H9 (cell line): ENCODE results near the gene RCAN2. TPM values are rescaled to one million over a fixed set of nuclear protein-coding genes. Genes with fewer than 3 reads are reported as not detected.

ENCODE experiments used
- DNase-seq: peaks from one replicate; pipeline ENCODE4 v3.0.0-alpha.2; 2017
- H2AFZ ChIP-seq: one replicate; pipeline ENCODE4 v1.6.1; 2013; ENCODE audit warnings: mild to moderate bottlenecking, low read length, control low read depth, moderate library complexity
- H2AK5ac ChIP-seq: 2 replicates; pipeline ENCODE4 v1.6.1; 2013; ENCODE audit warnings: low read length, control low read depth, mixed read lengths; ENCODE audit not compliant: insufficient read length
- H2BK120ac ChIP-seq: one replicate; pipeline ENCODE4 v1.6.1; 2013; ENCODE audit warnings: low read depth, mild to moderate bottlenecking, low read length, control low read depth, inconsistent platforms; ENCODE audit not compliant: poor library complexity, severe bottlenecking
- H2BK12ac ChIP-seq: 2 replicates; pipeline ENCODE4 v1.6.1; 2013; ENCODE audit warnings: low read length, control low read depth, mixed read lengths, low read depth; ENCODE audit not compliant: insufficient read length
- H2BK15ac ChIP-seq: 2 replicates; pipeline ENCODE4 v1.6.1; 2013; ENCODE audit warnings: low read depth, low read length, control low read depth
- H2BK20ac ChIP-seq: one replicate; pipeline ENCODE4 v1.6.1; 2013; ENCODE audit warnings: low read depth, mild to moderate bottlenecking, low read length, control low read depth, inconsistent platforms; ENCODE audit not compliant: poor library complexity, severe bottlenecking
- H2BK5ac ChIP-seq: 2 replicates; pipeline ENCODE4 v1.6.1; 2013; ENCODE audit warnings: low read length, control low read depth, mixed read lengths; ENCODE audit not compliant: insufficient read length
- H3K14ac ChIP-seq: 2 replicates; pipeline ENCODE4 v1.6.1; 2013; ENCODE audit warnings: low read length, control low read depth; ENCODE audit not compliant: insufficient read depth
- H3K18ac ChIP-seq: 2 replicates; pipeline ENCODE4 v1.6.1; 2013; ENCODE audit warnings: low read depth, mild to moderate bottlenecking, mixed read lengths, low read length, control low read depth; ENCODE audit not compliant: insufficient read length
- H3K23ac ChIP-seq: 2 replicates; pipeline ENCODE4 v1.6.1; 2013; ENCODE audit warnings: low read length, control low read depth, mixed read lengths, low read depth; ENCODE audit not compliant: insufficient read length
- H3K23me2 ChIP-seq: 2 replicates; pipeline ENCODE4 v1.6.1; 2013; ENCODE audit warnings: low read depth, mild to moderate bottlenecking, mixed read lengths, low read length, control low read depth; ENCODE audit not compliant: insufficient read length, poor library complexity, severe bottlenecking
- H3K27ac ChIP-seq: 2 replicates; pipeline ENCODE4 v1.5.1; 2013; ENCODE audit warnings: low read length, control low read depth, mixed read lengths, low read depth; ENCODE audit not compliant: insufficient read length
- H3K27me3 ChIP-seq: 2 replicates; pipeline ENCODE4 v1.6.1; 2013; ENCODE audit warnings: low read length, control low read depth, inconsistent platforms; ENCODE audit not compliant: insufficient read depth
- H3K4ac ChIP-seq: 2 replicates; pipeline ENCODE4 v1.6.1; 2013; ENCODE audit warnings: low read depth, mild to moderate bottlenecking, control low read depth, inconsistent platforms, low read length, moderate library complexity
- H3K4me1 ChIP-seq: 2 replicates; pipeline ENCODE4 v1.6.1; 2013; ENCODE audit warnings: low read length, control low read depth, inconsistent platforms; ENCODE audit not compliant: insufficient read depth
- H3K4me2 ChIP-seq: 2 replicates; pipeline ENCODE4 v1.6.1; 2013; ENCODE audit warnings: low read length, control low read depth, mixed read lengths; ENCODE audit not compliant: insufficient read length, insufficient read depth
- H3K56ac ChIP-seq: 2 replicates; pipeline ENCODE4 v1.6.1; 2013; ENCODE audit warnings: low read depth, mild to moderate bottlenecking, mixed read lengths, low read length, control low read depth; ENCODE audit not compliant: insufficient read length
- H3K79me1 ChIP-seq: 2 replicates; pipeline ENCODE4 v1.6.1; 2013; ENCODE audit warnings: low read depth, mild to moderate bottlenecking, moderate library complexity, low read length, control low read depth, inconsistent platforms; ENCODE audit not compliant: insufficient read depth, poor library complexity, severe bottlenecking
- H3K79me2 ChIP-seq: 2 replicates; pipeline ENCODE4 v1.6.1; 2013; ENCODE audit warnings: low read length, control low read depth, inconsistent platforms; ENCODE audit not compliant: insufficient read depth
- H3K9ac ChIP-seq: 2 replicates; pipeline ENCODE4 v1.6.1; 2013; ENCODE audit warnings: low read length, control low read depth, mixed read lengths; ENCODE audit not compliant: insufficient read length; ENCODE audit errors: extremely low read depth
- H3K9me3 ChIP-seq: one replicate; pipeline ENCODE4 v1.6.1; 2013; ENCODE audit warnings: low read depth, low read length, inconsistent platforms; ENCODE audit not compliant: control insufficient read depth
- H3T11ph ChIP-seq: one replicate; pipeline ENCODE4 v1.6.1; 2013; ENCODE audit warnings: mild to moderate bottlenecking, low read length, control low read depth, inconsistent platforms
- H4K20me1 ChIP-seq: one replicate; pipeline ENCODE4 v1.6.1; 2013; ENCODE audit not compliant: control insufficient read depth, insufficient read length, insufficient read depth
- H4K5ac ChIP-seq: 2 replicates; pipeline ENCODE4 v1.6.1; 2013; ENCODE audit warnings: low read depth, mild to moderate bottlenecking, mixed read lengths, low read length, control low read depth; ENCODE audit not compliant: insufficient read length
- H4K8ac ChIP-seq: replicated peaks from 2 replicates; pipeline ENCODE4 v1.6.1; 2013; ENCODE audit warnings: low read length, control low read depth, mixed read lengths, low read depth; ENCODE audit not compliant: insufficient read length
- H4K91ac ChIP-seq: 2 replicates; pipeline ENCODE4 v1.6.1; 2013; ENCODE audit warnings: low read depth, mild to moderate bottlenecking, moderate library complexity, mixed read lengths, low read length, control low read depth; ENCODE audit not compliant: insufficient read length
- H3K27ac Mint-ChIP-seq, 3 experiments: 2 replicates in 2 of 3; 3 replicates in 1 of 3; pipeline ENCODE4 v1.8.0; 2020 to 2021; ENCODE audit warnings: mixed read lengths in 3 of 3, mild to moderate bottlenecking in 1 of 3, moderate library complexity in 1 of 3
- H3K27me3 Mint-ChIP-seq: 2 replicates; pipeline ENCODE4 v1.8.0; 2021; ENCODE audit warnings: low read depth, mild to moderate bottlenecking, moderate library complexity, mixed read lengths
- H3K36me3 Mint-ChIP-seq, 3 experiments: 2 replicates in 2 of 3; 3 replicates in 1 of 3; pipeline ENCODE4 v1.8.0; 2020 to 2021; ENCODE audit warnings: low read depth in 3 of 3, mixed read lengths in 3 of 3; ENCODE audit not compliant: insufficient read depth in 1 of 3
- H3K4me1 Mint-ChIP-seq, 2 experiments: 2 replicates each; pipeline ENCODE4 v1.8.0; 2020; ENCODE audit warnings: mixed read lengths in 2 of 2
- H3K4me3 Mint-ChIP-seq, 2 experiments: 2 replicates in 1 of 2; 3 replicates in 1 of 2; pipeline ENCODE4 v1.8.0; 2020 to 2021; ENCODE audit warnings: mild to moderate bottlenecking in 2 of 2, mixed read lengths in 2 of 2, moderate library complexity in 1 of 2
- H3K9me3 Mint-ChIP-seq, 2 experiments: 2 replicates in 1 of 2; 3 replicates in 1 of 2; pipeline ENCODE4 v1.8.0; 2020; ENCODE audit warnings: mild to moderate bottlenecking in 2 of 2, mixed read lengths in 2 of 2, moderate library complexity in 1 of 2
- WGBS: extraction: QIAGEN DNeasy Blood & Tissue Kit; methylation state at CpG from one replicate; pipeline ENCODE4 v1.1.7; 2013; ENCODE audit warnings: missing lambda C conversion rate, low lambda C conversion rate, mixed read lengths; ENCODE audit not compliant: insufficient read length; ENCODE audit errors: extremely low coverage; 5-methylcytosine and 5-hydroxymethylcytosine counted together
- total RNA-seq: library from RNA; stranded (reverse); gene quantifications from 2 replicates; pipeline ENCODE4 v1.2.1, GENCODE V29; 2021
- TF ChIP-seq, protein P1 (sequence below): fragments of 200-600 bp; sonication (generic); conservative IDR thresholded peaks from 3 replicates; pipeline ENCODE4 v1.8.0; 2021; ENCODE audit warnings: antibody characterized with exemption, mild to moderate bottlenecking

RCAN2 gene
- total RNA-seq, 1 experiment from 2014 or later: 3.0 TPM

GRCh38 chr6:46381057-46381456, 110.2 kb downstream of the RCAN2 start:
- Histone ChIP-seq H2BK20ac (no peak overlapping the region), H3K23ac (no peak overlapping the region), H3K27ac (no peak overlapping the region), H3K79me1 (no peaks in the 10 kb centered on the region), H2BK15ac (no peak overlapping the region), H2BK12ac (no peak overlapping the region), H3K9me3 (no peaks in the 10 kb centered on the region), H3K27me3 (no peaks in the 10 kb centered on the region), H3K9ac (no peak overlapping the region), H2BK5ac (no peak overlapping the region), H3K79me2 (no peaks in the 10 kb centered on the region), H2AK5ac (no peak overlapping the region), H3T11ph (no peak overlapping the region), H3K18ac (no peak overlapping the region), H2AFZ (no peak overlapping the region), H3K4ac (no peak overlapping the region), H4K5ac (no peak overlapping the region), H3K14ac (no peak overlapping the region), H3K4me2 (no peak overlapping the region), H3K56ac (no peak overlapping the region), H4K91ac (no peak overlapping the region), H4K20me1 (no peaks in the 10 kb centered on the region), H3K4me1 (peaks cover 5% of the 10 kb centered on the region; the same call in 1 of the 2 replicates), H3K23me2 (no peaks in the 10 kb centered on the region), H2BK120ac (no peak overlapping the region), H4K8ac (no peak overlapping the region)
- Mint-ChIP-seq H3K9me3 (peaks cover 0 to 2% of the 10 kb centered on the region in 2 experiments; a peak in 2 of 5 replicates), H3K4me1 (peaks cover 15 to 17% of the 10 kb centered on the region in 2 experiments), H3K4me3 (no peak overlapping the region), H3K27me3 (no peaks in the 10 kb centered on the region), H3K27ac (no peak overlapping the region), H3K36me3 (no peaks in the 10 kb centered on the region)
- no peak for DNase-seq
- TF ChIP-seq, protein P1, sequence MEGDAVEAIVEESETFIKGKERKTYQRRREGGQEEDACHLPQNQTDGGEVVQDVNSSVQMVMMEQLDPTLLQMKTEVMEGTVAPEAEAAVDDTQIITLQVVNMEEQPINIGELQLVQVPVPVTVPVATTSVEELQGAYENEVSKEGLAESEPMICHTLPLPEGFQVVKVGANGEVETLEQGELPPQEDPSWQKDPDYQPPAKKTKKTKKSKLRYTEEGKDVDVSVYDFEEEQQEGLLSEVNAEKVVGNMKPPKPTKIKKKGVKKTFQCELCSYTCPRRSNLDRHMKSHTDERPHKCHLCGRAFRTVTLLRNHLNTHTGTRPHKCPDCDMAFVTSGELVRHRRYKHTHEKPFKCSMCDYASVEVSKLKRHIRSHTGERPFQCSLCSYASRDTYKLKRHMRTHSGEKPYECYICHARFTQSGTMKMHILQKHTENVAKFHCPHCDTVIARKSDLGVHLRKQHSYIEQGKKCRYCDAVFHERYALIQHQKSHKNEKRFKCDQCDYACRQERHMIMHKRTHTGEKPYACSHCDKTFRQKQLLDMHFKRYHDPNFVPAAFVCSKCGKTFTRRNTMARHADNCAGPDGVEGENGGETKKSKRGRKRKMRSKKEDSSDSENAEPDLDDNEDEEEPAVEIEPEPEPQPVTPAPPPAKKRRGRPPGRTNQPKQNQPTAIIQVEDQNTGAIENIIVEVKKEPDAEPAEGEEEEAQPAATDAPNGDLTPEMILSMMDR: no peak
- no CpG with 5 or more reads among the region's 2 CpGs for WGBS
